HG03139 (cell line): ENCODE measurements around the gene ARPIN.
"Not testable (repeated sequence)": the region's sequence is repeated elsewhere in the genome, so short reads cannot be mapped to it uniquely, and the experiment has no call there.

ENCODE experiments used
- ATAC-seq: cut with Tn5 transposase; IDR thresholded peaks from one replicate; pipeline ENCODE4 v1.9.1; 2021; ENCODE audit not compliant: unreplicated experiment

ARPIN gene

DNA sequence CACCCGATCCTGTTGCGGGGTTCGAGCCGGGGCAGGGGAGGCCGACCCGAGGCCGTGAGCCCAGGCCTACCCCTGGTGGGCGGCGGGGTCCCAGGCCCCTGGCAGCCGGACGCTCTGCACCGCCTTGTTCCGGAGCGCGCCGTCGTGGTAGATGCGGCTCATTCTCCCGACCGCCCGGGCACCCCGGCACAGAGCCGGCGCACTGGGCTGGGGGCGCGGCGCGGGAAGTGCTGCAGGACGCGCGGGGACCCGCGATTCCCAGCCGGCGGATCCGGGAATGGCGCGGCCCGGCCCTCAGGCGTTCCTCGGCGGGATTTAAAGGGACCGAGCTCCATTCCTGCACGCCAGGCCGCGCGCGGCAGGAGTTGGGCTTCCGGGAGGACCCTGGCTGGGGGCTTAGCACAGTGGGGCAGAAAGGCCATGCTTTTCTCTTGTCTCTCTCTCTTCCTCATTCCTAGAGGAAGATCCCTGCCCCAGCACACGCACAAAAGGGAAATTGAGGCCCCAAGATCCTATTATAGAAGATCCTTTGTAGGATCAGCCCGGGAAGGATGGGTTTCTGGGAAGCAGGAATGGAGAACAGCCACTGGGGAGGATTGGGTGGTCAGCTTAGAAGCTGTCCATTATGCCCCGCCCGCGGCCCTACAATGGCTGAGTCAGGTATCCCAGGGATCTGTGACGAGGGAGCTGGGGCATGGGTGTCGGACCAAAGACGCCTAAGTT lies at the start of gene ARPIN:
ARPIN (minus strand) TSS at position 279 of the 723 bp plus-strand sequence; CDS start at position 162, 117 bp downstream.
- no peak for ATAC-seq

DNA sequence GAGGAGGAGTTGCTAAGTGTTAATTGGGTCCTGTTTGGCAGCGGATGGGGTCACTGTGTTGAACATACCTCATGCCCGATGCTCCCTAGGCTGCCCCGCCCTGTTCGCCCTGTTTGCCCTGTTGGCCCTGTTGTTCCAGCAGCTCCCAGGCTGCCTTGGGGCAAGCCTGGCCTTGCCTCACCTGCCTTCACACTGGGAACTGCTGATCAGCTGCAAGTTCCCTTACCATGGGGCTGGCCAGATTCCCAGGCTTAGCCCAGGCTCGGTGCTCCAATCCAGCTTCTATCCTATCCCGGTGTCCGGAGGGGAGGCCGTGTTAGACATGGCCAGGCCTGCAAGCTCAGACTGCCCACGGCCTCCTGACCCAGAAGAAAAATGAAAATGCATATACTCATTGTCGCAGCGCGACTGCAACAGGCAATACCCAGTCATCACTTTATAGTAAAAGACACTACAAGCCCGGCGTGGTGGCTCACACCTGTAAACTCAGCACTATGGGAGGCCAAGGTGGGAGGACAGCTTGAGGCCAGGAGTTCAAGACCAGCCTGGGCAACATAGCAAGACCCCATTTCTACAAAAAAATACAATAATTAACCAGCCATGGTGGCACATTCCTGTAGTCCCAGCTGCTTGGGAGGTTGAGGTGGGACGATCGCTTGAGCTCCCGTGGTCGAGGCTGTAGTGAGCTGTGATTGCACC lies 45.5 kb upstream of the ARPIN start:
- ATAC-seq: no peak

DNA sequence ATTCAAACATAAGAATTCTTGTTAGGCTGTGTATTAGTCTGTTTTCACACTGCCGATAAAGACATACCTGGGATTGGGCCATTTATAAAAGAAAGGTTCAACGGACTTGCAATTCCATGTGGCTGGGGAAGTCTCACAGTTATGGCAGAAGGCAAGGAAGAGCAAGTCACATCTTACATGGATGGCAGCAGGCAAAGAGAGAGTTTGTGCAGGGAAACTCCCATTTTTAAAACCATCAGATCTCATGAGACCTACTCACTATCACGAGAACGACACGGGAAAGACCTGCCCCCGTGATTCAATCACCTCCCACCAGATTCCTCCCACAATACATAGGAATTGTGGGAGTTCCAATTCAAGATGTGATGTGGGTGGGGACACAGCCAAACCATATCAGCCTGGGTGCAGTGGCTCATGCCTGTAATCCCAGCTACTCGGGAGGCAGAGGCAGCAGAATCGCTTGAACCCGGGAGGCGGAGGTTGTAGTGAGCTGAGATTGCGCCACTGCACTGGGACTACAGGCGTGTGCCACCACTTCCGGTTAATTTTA lies 42.8 kb upstream of the ARPIN start:
- ATAC-seq: not testable (repeated sequence)

DNA sequence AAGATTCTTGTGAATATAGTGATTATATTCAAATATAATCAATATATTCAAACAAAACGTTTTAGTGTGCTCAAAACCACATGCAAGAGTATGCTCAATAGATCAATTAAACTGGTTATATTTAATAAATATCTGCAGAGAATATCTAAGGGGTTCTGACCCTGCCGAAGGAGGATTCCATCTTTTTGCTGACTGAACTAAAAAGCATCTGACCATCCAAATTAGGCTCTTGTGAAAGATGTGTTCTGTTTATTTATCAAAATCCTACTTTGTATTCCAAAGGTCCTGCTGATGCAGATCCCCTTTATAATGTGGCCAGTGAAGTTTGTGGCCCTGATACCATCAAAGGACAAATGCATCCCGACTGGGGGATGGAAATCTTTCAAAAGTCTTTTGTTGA lies 41.8 kb upstream of the ARPIN start:
- no peak for ATAC-seq

DNA sequence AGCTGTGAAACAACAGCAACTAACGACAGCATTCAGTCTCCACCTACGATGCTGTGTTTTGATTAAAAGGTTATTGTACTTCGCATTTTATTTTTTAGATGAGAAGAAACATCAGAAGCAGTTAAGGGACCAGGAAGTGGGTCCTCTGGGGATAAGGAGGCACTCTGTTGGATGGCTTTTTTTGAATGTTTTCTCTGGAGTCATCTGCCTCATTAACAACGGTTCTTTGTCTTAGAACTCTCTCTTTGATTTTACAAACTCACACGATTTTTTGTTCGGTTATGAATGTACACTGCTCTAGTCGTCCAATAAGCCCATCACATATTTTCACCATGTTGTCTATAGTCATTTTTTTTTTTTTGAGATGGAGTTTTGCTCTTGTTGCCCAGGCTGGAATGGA lies 36.0 kb upstream of the ARPIN start:
- no peak for ATAC-seq

DNA sequence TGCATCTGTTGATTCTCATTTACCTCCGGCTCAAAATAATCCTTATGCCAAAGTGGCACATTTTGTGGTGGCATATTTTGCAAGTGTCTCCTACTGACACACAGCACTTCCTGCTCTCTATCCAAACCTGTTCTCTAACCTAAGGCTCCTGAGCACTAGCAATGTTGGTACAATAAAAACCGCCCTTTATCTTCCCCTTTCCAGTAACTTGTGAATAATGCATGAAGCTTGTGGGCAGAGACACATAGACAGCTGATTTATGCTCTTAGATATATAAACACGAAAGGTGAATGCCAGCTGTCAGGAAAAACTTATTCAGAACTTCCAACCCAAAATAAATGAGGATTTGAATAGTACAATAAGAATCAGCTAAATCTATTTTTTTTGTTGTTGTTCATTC lies 34.6 kb upstream of the ARPIN start:
- ATAC-seq: no peak

DNA sequence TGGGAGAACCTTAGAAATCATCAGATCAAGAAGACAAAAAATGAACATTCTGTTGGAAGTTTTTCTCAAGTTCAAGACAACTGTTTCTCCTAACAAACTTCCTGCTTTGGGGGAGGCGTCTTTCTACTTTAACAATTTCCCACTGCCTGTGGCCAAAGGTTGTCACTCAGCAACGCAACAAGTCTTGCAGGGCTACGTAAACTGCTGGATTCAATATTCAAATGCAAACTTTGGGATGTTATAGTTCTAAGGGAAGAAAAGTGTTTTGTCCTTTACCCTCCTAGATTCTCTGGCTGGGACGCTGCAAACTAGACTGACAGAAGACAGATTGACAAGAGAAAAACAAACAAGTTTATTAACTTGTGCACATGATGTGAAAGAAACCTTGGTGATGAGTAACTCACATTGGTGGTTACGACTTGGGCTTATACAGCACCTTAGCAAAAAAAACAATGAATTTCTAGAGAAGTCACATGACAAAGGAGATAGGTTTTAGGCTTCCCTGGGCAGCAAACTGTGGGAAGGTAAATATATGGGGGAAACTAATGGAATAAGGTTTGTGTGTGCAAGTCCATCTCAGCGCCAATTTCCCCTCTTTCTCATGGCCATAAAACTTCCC lies 34.0 kb upstream of the ARPIN start:
- no peak for ATAC-seq

DNA sequence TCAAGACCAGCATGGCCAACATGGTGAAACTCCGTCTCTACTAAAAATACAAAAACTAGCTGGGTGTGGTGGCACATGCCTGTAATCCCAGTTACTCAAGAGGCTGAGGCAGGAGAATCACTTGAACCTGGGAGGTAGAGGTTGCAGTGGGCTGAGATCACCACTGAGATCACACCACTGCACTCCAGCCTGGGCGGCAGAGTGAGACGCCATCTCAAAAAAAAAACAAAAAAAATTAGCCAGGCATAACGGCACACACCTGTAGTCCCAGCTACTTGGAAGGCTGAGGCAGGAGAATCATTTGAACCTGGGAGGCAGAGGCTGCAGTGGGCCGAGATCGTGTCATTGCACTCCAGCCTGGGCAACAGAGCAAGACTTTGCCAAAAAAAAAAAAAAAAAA lies 31.0 kb upstream of the ARPIN start:
- not testable (repeated sequence) for ATAC-seq

DNA sequence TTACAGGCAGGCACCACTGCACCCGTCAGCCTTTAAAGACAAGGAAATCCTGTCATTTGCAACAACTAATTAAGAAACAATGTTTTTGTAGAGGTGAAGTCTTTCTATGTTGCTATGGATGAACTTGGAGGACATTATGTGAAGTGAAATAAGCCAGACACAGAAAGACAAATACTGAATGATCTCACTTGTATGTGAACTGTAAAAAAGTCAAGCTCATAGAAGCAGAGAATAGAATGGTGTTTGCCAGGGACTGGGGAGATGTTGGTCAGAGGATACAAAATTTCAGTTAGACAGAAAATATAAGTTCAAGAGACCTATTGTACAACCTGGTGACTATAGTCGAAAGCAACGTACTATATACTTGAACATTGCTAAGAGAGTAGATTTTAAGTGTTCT lies 27.2 kb upstream of the ARPIN start:
- no peak for ATAC-seq

DNA sequence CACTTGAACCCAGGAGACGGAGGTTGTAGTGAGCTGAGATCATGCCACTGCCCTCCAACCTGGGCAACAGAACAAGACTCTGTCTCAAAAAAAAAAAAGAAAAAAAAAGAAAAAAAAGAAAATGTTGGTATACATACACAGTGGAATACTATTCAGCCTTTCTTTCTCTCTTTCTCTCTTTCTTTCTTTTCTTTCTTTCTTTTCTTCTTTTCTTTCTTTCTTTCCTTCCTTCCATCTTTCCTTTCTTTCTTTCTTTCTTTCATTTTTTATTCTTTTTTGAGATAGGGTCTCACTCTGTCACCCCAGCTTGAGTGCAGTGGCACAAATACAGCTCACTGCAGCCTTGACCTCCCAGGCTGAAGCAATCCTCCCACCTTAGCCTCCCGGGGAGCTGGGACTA lies 26.6 kb upstream of the ARPIN start:
- ATAC-seq: not testable (repeated sequence)

DNA sequence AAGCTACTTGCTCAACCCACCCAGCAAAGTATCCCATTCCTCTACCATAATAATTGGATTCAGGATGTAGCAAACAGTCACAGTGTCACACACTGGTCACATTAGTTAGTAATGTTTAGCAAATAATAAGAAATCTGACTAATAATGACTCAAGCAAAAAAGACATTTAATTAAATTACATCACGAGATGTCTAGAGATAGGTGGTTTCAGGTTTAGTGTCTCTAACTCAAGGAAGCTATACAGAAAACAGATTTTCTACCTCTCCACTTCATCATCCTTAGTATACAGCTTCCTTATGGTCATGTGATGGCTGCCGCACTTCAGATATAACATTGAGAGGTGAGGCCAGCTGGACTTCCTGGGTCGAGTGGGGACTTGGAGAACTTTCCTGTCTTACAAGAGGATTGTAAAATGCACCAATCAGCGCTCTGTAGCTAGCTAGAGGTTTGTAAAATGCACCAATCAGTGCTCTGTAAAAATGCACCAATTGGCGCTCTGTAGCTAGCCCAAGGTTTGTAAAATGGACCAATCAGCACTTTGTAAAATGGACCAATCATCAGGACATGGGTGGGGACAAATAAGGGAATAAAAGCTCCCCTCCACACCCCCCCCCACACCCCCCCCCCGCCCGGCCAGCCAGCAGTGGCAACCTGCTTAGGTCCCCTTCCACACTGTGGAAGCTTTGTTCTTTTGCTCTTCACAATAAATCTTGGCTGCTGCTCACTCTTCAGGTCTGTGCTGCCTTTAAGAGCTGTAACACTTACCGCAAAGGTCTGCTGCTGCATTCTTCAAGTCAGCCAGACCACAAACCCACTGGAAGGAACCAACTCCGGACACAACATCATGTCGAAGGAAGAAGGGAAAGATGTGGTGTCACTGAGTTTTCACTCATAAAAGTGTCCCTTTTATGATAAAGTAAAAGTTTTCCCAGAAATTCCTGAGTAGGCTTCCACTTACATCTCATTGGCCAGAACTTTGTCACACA lies 24.9 kb upstream of the ARPIN start:
- no peak for ATAC-seq

DNA sequence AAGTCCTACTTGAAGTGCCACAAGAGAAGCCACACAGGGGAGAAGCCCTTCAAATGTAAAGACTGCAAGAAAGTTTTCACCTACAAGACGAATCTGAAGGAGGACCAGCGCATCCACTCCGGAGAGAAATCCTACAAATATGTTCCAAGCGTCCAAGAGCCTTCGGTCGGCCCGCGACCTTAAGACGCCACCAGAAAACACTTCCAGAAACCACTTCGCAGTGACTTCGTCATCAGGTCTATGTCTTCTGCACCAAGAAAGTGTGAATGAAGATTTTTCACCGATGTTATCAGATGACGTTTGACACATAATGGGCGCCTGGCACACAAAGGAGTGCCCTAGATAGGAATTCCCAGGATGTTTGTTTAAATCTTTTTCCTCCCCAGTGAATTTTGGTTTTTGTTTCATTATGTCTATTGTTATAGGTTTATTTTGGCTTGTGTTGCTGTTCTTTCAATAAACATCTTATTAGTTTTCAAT lies 24.1 kb upstream of the ARPIN start:
- no peak for ATAC-seq

DNA sequence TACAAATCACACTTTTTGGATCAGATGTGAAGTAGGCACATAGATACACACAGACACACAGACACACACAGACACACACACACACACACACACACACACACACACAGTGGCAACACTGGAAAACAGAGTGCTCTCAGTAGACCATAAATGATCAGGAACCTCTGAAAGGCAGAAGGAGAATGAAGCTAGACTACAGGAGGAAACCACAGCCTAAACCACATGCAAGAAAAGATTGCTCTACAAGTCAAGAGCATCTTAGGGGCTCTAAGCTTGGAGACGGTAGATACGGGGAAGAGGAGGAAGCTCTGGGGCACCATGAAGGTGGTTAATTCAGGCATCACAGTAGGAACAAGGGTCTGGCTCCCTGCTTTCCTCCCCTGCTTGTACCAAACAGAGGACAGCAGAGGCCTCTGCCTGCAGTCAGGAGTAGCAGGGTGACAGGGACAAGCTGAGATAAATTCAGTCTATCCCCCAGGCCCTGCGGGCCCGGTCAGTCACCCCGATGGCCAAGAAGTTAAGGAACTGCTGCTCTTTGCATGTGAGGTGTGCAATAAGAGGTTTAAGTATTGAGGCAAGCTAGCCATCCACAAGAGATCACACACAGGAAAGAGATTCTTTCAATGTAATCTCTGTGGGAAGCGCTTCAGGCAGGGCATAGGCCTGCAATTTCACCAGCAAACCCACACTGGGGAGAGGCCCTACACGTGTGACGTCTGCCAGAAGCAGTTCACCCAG lies 23.5 kb upstream of the ARPIN start:
- no peak for ATAC-seq

DNA sequence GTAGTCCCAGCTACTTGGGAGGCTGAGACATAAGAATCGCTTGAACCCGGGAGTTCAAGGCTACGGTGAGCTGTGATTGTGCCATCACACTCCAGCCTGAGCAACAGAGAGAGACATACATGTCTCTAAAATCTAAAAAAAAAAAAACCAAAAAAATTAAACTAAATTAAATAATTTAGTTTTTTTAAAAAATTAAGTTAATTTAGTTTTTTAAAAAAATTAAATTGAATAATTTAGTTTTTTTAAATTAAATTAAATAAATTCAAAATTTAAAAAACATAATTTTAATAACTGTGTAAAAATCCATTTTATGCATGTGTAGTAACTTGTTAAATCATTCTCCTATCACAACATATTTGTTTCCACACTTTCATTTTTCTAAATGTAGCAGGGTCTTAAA lies 20.1 kb upstream of the ARPIN start:
- ATAC-seq: no peak

DNA sequence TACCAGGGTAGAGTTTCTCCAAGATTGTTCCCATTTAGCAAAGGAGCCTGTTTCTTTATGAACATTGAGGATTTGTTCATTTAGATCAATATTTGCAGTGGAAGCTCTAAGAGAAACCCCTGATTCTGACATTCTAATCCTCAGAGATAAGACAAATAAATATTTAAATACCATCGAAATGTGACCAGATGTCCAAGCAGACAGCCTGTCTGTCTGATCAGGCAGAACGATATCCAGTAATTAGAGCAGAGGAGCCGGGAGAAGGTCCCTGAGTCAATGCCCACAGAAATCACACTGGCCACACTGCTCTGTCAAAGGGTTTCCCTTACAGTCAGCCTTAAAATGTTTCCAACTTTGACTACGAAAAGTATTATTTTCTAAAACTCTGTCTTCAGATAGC lies 15.7 kb upstream of the ARPIN start:
- no peak for ATAC-seq

DNA sequence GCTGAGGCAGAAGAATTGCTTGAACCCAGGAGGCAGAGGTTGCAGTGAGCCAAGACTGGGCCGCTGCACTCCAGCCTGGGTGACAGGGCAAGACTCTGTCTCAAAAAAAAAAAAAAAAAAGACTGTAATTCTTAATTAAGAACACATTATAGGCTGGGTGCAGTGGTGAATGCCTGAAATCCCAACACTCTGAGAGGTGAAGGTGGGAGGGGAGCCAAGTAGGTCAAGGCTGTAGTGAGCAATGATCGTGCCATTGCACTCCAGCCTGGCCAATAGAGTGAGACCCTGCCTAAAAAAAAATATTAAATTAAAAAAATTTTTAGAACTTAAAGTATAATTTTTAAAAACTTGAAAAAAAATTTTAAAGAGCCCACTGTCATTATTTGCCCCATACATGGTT lies 13.4 kb upstream of the ARPIN start:
- no peak for ATAC-seq

DNA sequence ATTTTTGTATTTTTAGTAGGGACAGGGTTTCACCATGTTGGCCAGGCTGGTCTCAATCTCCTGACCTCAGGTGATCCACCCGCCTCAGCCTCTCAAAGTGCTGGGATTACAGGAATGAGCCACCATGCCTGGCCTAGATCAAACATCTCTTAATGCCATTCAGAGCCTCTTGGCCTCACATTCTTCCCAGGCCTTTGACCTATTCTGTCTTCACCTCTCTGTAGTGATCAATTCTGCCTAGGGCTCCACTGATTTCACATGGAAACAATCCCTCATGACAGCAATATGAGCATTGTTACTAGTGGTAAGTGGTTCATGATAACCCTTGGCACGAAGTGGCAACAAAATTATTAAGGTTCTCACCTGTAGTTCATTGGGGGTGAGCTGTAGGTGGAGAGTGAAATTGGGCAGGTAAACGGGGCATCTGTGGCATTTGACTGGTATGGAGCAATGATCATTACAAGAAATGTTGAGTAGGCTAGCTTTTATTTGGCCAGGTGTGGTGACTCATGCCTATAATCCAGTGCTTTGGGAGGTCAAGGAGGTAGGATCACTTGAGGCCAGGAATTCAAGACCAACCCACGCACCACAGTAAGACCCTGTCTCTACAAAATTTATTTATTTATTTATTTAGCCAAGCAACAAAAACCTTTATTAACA lies 4.8 kb upstream of the ARPIN start:
- ATAC-seq: no peak

DNA sequence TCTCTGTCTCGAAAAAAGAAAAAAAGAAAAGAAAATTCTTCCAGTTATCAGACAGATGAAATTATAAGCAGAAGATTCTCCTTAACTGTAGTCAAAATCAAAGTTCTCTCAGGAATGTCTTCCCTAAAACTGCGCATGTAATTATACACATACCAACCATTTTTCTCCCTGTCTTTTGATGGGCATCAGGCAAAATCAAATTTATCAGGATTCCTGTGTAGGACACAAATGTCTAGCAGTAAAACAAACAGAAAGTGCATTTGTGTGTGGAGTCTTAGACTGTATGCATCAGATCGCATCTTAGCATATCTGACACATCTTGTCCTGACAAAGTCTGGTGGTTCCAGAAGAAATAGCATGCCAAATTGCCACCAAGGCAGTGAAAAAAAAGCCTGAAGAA lies 3.9 kb upstream of the ARPIN start:
- no peak for ATAC-seq

DNA sequence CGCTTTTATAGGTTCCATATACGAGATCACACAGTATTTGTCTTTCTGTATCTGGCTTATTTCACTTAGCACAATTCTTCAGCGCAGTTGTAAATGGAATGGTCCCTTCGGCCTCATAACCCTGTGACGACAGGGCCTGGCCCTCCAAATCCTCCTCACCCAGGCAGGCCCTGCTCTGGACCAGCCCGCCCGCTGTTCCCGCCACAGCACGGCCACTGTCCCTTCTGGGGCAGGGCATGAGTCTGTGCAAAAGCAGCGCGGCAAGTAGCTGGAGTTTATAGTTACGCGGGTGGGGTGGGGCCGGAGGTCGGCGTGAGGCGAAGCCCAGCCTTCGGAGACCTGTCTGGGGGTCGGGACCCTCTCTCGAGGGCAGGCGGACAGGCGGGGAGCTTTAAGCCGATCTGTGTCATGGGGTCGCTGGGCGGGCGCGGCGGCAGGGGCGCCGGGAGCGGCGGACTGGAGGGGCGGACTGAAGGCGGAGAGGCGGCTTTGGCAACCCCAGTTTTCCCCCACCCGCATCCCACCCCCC lies 543 bp downstream of the ARPIN start:
- no peak for ATAC-seq
